Ascending aorta (tissue), 2 donors: Measurements from ENCODE around the gene TRANK1. TPM values are rescaled to one million over a fixed set of nuclear protein-coding genes. Genes with fewer than 3 reads are reported as not detected.

Source experiments
- DNase-seq, 2 donors: peaks; one replicate each; pipeline ENCODE4 v3.0.0-alpha.2; 2019; ENCODE audit warnings: low spot score in 2 of 2
- H3K27ac ChIP-seq, 2 donors: fragments of 200-600 bp; sonication (generic); one replicate each; pipeline ENCODE4 v1.5.1; 2016 to 2017; ENCODE audit warnings: mild to moderate bottlenecking in 1 of 2
- H3K27me3 ChIP-seq: fragments of 200-600 bp; sonication (generic); one replicate; pipeline ENCODE4 v1.5.1; 2017
- H3K36me3 ChIP-seq, 2 donors: fragments of 200-600 bp; sonication (generic); one replicate each; pipeline ENCODE4 v1.5.1; 2016
- H3K4me1 ChIP-seq, 2 donors: fragments of 200-600 bp; sonication (generic); one replicate each; pipeline ENCODE4 v1.5.1; 2016 to 2017; ENCODE audit warnings: mild to moderate bottlenecking in 1 of 2
- H3K4me3 ChIP-seq, 2 donors: fragments of 200-600 bp; sonication (generic); one replicate each; pipeline ENCODE4 v1.5.1; 2016 to 2017; ENCODE audit warnings: mild to moderate bottlenecking in 1 of 2
- H3K9me3 ChIP-seq, 2 donors: fragments of 200-600 bp; sonication (generic); one replicate each; pipeline ENCODE4 v1.5.1; 2016
- intact Hi-C: fragments of 100-400 bp; cut with DNase I; formaldehyde crosslinking; loops from one replicate; pipeline ENCODE4 v1.15.1; 2023
- total RNA-seq: library from RNA; depleted of rRNA; stranded (reverse); fragments of >200 nt; gene quantifications from one replicate; pipeline ENCODE4 v1.1.0, GENCODE V29; 2016
- TF ChIP-seq, protein P1 (sequence below), 3 experiments: fragments of 200-600 bp in 2 of 3; fragments of 450-650 bp in 1 of 3; sonication (generic) in 2 of 3; IDR thresholded peaks; one replicate each; pipeline ENCODE4 v1.5.1; 2016 to 2019; ENCODE audit warnings: antibody characterized with exemption in 3 of 3, mild to moderate bottlenecking in 1 of 3, moderate library complexity in 1 of 3

Gene TRANK1
- total RNA-seq, 1 donor from 2014 or later, result 14.8 TPM

DNA sequence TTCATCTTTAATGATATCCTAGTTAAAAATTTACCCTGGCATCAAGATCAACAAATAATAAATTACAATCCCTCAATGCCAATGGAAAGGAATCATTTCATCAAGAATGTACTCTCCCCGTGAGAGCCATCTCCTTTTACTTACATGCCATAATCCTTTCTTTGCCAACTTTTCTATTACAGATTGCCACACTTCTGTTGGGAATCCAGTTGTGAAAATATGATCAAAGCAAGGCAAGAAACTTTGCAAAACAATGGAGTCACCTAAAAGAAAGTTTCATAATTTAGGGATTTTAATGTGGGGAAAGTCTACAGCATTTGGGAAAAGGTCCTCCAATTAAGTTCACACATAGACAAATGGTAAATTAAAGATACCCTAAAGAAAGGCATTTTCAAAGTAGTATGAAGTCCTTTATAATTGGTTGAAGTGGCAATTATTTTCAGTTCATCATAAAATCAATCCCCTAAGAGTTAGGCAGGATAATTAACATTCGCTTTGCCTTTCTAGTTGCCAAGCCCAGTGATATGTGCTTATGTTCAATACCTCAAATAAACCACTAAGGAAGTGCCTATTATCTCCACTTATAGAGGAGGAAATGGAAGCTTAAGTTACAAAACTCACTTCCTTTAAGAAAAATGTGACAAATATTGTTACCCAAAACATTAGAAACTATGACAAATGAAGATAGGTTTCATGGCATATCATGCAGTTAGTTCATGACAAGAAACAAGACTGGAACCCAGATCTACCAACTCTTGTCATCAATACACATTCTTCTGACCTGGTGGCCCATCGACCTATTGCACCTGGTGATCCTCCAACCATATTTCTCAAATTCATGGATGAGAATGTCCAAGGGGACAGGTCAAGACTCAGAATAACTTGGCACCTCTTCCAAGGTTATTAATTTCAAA is 49.1 kb downstream of the TRANK1 start:
- TF ChIP-seq, protein P1, sequence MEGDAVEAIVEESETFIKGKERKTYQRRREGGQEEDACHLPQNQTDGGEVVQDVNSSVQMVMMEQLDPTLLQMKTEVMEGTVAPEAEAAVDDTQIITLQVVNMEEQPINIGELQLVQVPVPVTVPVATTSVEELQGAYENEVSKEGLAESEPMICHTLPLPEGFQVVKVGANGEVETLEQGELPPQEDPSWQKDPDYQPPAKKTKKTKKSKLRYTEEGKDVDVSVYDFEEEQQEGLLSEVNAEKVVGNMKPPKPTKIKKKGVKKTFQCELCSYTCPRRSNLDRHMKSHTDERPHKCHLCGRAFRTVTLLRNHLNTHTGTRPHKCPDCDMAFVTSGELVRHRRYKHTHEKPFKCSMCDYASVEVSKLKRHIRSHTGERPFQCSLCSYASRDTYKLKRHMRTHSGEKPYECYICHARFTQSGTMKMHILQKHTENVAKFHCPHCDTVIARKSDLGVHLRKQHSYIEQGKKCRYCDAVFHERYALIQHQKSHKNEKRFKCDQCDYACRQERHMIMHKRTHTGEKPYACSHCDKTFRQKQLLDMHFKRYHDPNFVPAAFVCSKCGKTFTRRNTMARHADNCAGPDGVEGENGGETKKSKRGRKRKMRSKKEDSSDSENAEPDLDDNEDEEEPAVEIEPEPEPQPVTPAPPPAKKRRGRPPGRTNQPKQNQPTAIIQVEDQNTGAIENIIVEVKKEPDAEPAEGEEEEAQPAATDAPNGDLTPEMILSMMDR (IDR thresholded peaks at IDR 0.05), result no peak
- no peaks in the 10 kb centered on the region for H3K9me3 ChIP-seq
- peaks cover 3 to 7% of the 10 kb centered on the region in 2 donors for H3K4me1 ChIP-seq
- no peak for DNase-seq
- H3K36me3 ChIP-seq, result peaks cover 5 to 45% of the 10 kb centered on the region in 2 donors
- H3K4me3 ChIP-seq, result no peak overlapping the region
- intact Hi-C loops, result no loop called here
- no peaks in the 10 kb centered on the region for H3K27me3 ChIP-seq
- H3K27ac ChIP-seq, result no peak overlapping the region

DNA sequence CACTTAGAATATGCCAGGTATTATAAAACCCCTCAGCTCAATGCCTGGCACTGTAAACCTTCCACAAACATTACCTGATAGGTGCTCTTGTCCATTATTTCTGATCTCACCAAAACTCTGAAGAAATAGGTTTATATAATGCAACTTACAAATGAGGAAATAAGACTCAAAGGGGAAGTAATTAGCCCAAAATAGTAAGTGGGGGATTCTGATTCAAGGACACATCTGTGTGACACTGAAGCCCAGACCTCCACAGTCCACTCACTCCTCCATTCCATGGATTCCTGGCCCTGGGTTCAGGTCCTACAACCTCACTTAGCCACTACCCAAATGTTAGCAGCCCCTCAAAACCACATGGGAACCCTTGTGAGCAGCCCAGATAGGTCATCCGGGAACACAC is 49.9 kb downstream of the TRANK1 start:
- peaks cover 3 to 7% of the 10 kb centered on the region in 2 donors for H3K4me1 ChIP-seq
- H3K4me3 ChIP-seq, result no peak overlapping the region
- no peak overlapping the region for H3K27ac ChIP-seq
- no peak for DNase-seq
- TF ChIP-seq, protein P1 (IDR thresholded peaks at IDR 0.05), result no peak
- H3K36me3 ChIP-seq, result peaks cover 13 to 48% of the 10 kb centered on the region in 2 donors
- no peaks in the 10 kb centered on the region for H3K27me3 ChIP-seq
- H3K9me3 ChIP-seq, result no peaks in the 10 kb centered on the region
- intact Hi-C loops, result no loop called here

DNA sequence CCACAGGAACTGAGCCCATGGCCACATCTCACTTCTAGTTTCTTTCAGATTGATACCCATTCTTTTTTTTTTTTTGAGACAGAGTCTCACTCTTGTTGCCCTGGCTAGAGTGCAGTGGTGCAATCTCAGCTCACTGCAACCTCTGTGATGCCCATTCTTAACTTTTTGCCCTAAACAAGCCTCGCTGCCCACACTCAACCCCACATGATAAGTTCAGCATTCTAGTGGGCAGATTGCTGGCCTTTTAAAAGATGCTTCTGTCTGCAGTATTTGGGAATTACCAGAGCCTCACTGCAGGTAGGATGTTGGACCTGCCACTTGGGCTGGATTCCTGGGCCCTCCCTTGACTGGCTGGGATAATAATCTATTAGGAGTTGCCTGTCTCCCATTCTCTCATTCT is 51.0 kb downstream of the TRANK1 start:
- DNase-seq, result no peak
- Histone ChIP-seq H3K27ac (peak overlapping the region; percentile 30 to 59), H3K4me3 (no peak overlapping the region), H3K9me3 (no peaks in the 10 kb centered on the region), H3K36me3 (peaks cover 23 to 50% of the 10 kb centered on the region in 2 donors), H3K27me3 (no peaks in the 10 kb centered on the region), H3K4me1 (peaks cover 3 to 7% of the 10 kb centered on the region in 2 donors)
- TF ChIP-seq, protein P1 (IDR thresholded peaks at IDR 0.05), result no peak
- intact Hi-C loops, result no loop called here

DNA sequence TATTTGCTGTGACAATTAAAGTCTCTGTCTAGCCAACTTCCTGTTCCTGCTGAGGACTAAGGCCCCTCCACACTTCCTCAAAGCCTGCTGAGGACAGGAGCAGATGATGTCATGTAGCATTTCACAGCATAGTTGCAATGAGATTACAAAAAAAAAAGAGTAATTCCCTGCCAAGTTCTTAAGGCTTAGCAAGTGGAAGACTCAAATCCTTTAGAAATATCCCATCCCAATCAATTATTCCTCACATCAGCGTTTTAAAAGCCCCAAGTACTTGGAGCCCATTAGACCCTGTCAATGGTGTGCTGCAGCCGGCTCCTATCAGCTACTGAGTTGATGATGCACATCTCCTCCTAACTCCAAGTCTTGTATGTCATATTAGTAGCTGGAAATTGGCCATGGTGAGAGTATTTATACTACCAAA is 51.7 kb downstream of the TRANK1 start:
- Histone ChIP-seq H3K27me3 (no peaks in the 10 kb centered on the region), H3K4me1 (peaks cover 3 to 7% of the 10 kb centered on the region in 2 donors), H3K36me3 (peaks cover 23 to 49% of the 10 kb centered on the region in 2 donors), H3K9me3 (no peaks in the 10 kb centered on the region), H3K4me3 (no peak overlapping the region), H3K27ac (peak overlapping the region; percentile 30 to 59)
- TF ChIP-seq, protein P1 (IDR thresholded peaks at IDR 0.05), result no peak
- DNase-seq, result peak in 1 of 2 donors; percentile 80
- intact Hi-C loops, result no loop called here

DNA sequence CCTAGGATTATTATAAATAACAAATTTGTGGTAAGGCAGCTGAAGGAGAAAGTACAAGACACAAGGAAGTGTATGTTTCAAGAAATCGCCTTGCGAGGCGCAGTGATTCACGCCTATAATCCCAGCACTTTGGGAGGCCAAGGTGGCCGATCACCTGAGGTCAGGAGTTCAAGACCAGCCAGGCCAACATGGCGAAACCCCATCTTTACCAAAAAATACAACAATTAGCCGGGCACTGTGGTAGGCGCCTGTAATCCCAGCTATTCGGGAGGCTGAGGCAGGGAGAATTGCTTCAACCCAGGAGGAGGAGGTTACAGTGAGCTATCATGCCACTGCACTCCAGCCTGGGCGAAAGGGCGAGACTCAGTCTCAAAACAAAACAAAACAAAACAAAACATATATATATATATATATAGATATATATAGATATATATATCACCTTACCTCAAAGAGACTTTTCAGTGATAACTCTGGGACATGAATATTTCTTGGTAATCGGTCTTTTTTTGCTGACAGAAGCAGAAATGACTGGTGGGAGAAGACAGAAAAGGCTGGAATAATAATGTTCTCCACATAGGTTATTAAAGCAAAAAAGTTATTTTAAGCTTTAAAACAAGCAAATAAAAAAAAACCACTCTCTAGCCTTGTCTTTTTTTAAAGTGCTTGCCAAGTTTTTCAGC is 52.3 kb downstream of the TRANK1 start:
- H3K27ac ChIP-seq, result peak overlapping the region; percentile 30 to 59
- no peak overlapping the region for H3K4me3 ChIP-seq
- intact Hi-C loops, result no loop called here
- no peaks in the 10 kb centered on the region for H3K9me3 ChIP-seq
- no peaks in the 10 kb centered on the region for H3K27me3 ChIP-seq
- TF ChIP-seq, protein P1 (IDR thresholded peaks at IDR 0.05), result no peak
- peaks cover 28 to 49% of the 10 kb centered on the region in 2 donors for H3K36me3 ChIP-seq
- no peak for DNase-seq
- H3K4me1 ChIP-seq, result peaks cover 3 to 7% of the 10 kb centered on the region in 2 donors
